ENCODE data around the gene UFL1.

DNA sequence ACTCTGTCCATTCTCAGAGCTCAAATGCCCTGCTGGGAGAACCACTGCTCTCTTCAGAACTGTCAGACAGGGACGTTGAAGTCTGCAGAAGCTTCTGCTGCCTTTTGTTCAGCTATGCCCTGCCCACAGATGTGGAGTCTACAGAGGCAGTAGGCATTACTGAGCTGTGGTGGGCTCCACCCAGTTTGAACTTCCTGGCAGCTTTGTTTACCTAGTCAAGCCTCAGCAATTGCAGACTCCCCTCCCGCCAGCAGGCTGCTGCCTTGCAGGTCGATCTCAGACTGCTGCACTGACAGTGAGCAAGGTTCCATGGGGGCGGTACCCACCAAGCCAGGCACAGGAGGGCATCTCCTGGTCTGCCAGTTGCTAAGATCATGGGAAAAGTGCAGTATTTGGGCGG is 21.8 kb upstream of the UFL1 start:
- no peak for TF ChIP-seq POLR2A (IDR thresholded peaks at IDR 0.05; ENCODE audit: low read depth)
- TF ChIP-seq, protein P1, sequence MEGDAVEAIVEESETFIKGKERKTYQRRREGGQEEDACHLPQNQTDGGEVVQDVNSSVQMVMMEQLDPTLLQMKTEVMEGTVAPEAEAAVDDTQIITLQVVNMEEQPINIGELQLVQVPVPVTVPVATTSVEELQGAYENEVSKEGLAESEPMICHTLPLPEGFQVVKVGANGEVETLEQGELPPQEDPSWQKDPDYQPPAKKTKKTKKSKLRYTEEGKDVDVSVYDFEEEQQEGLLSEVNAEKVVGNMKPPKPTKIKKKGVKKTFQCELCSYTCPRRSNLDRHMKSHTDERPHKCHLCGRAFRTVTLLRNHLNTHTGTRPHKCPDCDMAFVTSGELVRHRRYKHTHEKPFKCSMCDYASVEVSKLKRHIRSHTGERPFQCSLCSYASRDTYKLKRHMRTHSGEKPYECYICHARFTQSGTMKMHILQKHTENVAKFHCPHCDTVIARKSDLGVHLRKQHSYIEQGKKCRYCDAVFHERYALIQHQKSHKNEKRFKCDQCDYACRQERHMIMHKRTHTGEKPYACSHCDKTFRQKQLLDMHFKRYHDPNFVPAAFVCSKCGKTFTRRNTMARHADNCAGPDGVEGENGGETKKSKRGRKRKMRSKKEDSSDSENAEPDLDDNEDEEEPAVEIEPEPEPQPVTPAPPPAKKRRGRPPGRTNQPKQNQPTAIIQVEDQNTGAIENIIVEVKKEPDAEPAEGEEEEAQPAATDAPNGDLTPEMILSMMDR (IDR thresholded peaks at IDR 0.05), result no peak
